ENCODE measurements around the gene KCNJ9.
A peak's percentile ranks its signal among the peaks of the same experiment; 100 is the strongest.
"Not testable (repeated sequence)": the region's sequence is repeated elsewhere in the genome, so short reads cannot be mapped to it uniquely, and the experiment has no call there.

Gene KCNJ9

GRCh38 chr1:160105155-160105554, 23.8 kb downstream of the KCNJ9 start:
- DNase-seq = no peak

- DNase-seq = no peak
These were observed 26.2 kb downstream of the KCNJ9 start for GRCh38 chr1:160107512-160107911.

GRCh38 chr1:160108888-160109662, 27.7 kb downstream of the KCNJ9 start:
- DNase-seq = peak; percentile 41

DNA sequence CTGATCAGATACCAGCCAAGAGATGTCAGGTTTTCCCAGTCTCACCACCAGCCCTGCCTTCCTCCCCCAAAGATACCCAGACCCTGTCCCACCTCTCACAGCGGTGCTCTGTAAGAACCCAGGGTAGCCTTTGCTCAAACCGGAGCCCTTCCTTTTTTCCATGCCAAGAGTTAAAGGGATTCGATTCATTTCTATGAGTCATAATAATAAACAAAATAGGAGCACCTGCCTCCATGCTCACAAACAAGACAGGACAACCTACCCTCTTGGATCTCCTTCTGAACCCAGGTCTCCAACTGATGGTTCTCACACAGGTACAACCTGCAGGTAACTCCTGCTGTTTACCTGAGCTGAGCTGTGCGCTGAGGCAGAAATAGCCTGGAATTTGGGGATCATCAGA, 28.3 kb downstream of the KCNJ9 start:
- DNase-seq = no peak

- DNase-seq = not testable (repeated sequence)
These were observed 30.1 kb downstream of the KCNJ9 start for GRCh38 chr1:160111462-160111861.

DNA sequence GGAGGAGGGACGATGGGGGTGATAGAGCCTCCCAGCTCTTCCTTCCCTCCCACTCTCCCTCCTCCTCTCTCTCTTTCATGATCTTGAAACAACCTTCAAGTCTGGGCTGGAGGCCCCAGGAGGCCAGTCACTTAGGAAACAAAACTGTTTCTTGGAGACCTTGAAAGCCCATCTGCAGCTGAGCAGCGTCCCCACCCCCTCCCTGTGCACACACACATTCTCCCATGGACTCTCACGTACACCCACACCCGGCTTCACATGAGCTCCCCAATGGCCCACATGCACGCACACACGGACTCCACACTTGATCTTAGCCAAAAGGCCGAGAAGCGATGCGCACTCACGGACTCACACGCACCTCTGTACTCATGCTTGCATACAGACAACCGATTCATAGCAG, 31.0 kb downstream of the KCNJ9 start:
- no peak for DNase-seq

GRCh38 chr1:160113407-160113806, 32.1 kb downstream of the KCNJ9 start:
- no peak for DNase-seq

DNA sequence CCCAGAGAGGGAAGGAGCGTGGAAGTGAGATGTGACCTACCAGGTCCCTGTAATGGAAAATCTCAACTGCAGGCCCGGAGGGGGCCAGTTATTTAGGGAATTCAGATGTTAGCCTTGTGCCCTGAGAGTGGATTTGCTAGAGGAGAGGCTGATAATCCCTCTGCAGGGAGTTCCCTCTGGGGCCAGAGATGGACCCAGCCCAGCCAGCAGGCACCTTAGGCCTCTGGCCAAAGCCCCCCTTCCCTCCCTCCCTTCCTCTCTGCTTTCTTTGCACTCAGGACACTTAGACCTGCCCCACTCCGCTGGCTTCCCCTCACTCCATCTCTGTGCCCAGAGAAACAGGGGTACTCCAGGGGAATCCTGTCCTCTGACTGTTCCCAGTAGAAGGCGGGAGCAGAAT, 32.7 kb downstream of the KCNJ9 start:
- no peak for DNase-seq

DNA sequence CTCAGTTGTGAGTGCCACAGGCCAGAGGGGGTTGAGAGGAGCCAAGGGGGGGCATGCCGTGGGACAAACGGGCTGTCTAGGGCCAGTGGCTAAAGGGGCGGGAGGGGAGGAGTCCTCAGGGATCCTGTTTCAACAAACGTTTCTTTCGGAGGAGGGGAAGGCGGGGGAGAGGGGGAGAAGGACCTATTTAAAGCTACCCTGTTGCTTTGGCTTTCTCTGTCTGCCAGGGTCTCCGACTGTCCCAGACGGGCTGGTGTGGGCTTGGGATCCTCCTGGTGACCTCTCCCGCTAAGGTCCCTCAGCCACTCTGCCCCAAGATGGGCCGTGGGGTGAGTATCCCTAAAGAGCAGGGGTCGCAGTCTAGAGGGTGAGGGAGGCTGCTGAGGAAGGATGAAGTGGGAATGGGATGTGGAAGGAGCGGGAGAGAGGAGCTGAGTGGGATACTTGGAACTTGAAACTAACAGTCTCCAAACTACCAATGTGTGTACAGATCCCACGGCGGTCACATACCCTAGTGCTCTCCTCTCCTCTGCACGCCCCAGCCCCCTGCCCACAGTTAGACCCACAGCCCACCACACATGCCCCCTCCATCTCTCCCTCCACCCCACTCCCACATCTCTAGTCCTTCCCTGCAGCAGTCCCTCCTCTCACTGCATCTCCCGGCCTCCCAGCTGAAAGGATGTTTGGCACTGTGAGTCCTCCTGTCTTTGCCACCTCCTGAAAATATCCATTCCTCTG, 34.4 kb downstream of the KCNJ9 start, which contains the start of gene ATP1A2:
ATP1A2 (plus strand) TSS at position 215 of the 738 bp plus-strand sequence; CDS start at position 318, 103 bp downstream.
- DNase-seq = no peak

DNA sequence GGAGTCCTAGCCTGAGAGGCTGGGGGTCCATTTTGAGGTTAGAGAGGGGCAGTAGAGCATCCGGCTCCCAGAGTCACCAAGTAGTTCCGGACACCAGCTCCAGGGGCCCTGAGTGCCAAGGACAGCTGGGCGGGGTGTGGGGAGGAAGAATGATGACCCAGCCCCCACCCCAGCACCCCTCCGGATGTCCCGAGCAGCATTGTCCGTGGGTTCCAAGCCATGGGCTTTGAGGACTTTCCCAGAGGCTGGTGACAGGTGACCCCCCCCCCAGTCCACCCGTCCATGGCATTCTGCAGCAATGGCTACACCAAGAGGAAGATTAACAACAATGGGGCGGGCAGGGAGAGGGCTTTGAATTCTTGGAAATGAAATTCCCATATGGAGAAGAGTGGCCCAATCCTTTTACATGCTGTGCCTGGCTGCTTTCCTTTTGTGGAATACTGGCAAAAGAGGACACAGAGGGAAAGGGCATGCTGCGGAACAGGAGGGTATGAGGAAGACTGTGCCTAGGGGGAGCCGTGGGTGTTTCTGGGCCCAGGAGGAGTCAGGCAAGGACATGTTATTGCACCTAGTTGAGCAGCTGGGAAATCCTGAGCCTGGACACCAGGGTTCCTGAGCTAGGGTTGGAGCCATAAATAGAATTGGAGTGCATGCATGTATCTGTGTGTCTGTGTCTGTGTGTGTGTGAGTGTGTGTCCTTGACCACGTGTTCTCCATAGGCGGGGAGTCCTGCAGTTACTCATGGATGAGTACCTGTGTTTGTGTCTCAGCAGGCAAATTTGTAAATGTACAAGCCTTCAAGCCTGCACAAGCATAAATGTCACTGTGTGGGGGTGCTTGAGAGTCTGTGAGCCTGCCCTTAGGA, 35.2 kb downstream of the KCNJ9 start:
- DNase-seq = no peak

GRCh38 chr1:160117300-160117699, 36.0 kb downstream of the KCNJ9 start:
- no peak for DNase-seq

- DNase-seq = no peak
These were observed 36.4 kb downstream of the KCNJ9 start for GRCh38 chr1:160117709-160118183.

DNA sequence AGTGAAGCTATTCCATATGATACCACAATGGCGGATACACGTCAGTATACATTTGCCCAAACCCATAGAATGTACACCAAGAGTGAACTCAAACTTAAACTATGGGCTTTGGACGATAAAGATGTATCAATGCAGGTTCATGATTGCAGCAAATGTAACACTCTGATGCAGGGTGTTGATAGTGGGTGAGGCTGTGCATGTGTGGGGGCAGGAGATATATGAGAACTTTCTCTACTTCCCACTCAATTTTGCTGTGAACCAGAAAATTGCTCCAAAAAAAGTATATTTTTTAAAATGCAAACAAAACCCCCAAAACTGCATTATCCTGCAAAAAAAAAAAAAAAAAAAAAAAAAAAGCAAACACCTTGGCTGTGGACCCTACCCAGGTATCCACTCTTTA, 37.6 kb downstream of the KCNJ9 start:
- no peak for DNase-seq

DNA sequence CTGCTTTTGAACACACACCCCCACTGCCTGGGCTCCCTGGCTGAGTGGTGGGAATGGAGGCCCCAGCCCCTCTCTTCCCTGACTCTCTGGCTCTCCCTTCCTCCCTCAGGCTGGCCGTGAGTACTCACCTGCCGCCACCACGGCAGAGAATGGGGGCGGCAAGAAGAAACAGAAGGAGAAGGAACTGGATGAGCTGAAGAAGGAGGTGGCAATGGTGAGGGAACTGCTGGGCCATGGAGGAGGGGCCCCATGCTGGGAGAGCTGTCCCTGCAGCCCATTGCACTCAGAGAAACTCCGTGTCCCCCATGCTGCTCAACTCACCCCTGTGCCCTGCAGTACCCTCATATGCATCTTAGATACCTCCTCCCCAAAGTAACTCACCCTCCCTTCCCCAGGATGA, 39.5 kb downstream of the KCNJ9 start:
- no peak for DNase-seq

DNA sequence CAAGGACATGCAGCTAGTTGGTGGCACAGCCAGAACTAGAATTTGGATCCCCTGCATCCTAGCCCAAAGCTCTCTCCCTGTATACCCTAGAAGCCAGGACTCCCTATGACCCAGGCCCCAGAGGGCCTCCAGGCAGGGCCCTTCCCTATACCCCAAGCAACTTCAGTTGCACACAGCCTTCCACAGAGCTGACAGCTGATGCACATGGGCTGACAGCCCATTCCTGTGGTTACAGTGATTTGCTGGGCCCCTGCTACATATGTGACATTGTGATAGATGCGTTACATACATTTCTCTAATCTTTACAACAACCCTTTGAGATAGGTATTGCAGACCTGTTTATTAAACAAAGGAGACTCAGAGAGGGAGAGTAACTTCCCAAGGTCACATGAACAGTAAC, 40.0 kb downstream of the KCNJ9 start:
- no peak for DNase-seq

- no peak for DNase-seq
These were observed 41.7 kb downstream of the KCNJ9 start for GRCh38 chr1:160122978-160123495.

- no peak for DNase-seq
These were observed 42.4 kb downstream of the KCNJ9 start for GRCh38 chr1:160123726-160124125.

DNA sequence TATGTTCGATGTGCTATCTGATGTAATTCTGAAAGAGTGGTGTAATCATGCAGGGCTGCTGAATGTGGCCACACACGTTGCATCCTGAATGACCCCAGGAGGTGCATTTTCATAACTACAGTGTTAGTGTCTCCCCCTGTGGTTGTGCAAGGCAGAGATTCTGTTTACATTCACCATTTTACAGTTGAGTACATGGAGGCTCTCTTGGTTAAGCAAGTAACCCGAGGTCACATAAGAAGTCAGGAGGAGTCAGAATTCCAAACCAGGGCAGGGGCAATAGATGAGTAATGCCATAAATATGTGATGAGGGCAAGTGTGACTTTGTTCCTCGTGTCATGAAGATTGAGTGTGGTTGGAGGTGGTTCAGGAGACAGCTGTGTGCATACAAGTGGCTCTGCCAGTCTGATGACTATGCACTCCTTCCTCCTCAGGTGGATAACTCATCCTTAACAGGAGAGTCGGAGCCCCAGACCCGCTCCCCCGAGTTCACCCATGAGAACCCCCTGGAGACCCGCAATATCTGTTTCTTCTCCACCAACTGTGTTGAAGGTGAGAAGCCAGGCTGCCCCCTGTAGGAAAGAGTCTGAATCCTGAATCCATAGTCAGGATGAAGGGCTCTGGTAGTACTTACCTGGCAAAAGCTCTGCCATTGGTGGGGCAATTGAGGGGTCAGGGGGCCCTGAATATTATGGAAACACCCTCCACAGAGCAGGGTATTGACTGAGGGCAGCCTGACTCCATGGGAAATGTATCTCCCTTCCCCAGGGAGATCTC, 43.6 kb downstream of the KCNJ9 start:
- no peak for DNase-seq

DNA sequence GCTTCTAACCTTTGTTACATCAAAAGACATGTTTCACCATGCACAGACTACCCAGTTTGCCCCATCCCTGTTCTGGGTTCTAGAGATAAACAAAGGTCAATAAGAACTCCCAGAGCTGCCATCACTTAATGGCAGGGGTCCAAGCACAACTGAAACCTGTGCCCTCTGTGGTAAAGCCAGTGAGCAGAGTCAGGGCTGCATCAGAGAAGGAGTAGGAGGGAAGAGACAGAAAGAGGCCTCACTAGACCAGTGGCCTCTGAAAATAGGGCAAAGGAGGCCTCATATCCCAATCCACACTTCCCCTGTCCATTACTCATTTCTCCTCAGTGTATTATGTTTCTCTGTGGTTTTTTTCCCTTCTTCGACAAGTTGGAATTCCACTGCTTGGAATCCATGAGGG, 44.4 kb downstream of the KCNJ9 start:
- no peak for DNase-seq

DNA sequence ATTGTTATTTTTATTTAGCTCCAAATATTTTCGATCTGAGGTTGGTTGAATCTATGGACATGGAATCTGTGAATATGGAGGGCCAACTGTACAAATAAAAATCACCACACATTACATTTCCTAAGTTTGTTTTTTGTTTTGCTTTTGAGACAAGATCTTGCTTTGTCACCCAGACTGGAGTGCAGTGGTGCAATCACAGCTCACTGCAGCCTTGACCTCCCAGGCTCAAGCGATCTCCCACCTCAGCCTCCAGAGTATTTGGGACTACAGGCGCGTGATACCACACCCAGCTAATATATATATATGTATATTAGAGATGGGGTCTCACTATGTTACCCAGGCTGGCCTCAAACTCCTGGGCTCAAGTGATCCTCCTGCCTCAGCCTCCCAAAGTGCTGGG, 45.0 kb downstream of the KCNJ9 start:
- DNase-seq = not testable (repeated sequence)

DNA sequence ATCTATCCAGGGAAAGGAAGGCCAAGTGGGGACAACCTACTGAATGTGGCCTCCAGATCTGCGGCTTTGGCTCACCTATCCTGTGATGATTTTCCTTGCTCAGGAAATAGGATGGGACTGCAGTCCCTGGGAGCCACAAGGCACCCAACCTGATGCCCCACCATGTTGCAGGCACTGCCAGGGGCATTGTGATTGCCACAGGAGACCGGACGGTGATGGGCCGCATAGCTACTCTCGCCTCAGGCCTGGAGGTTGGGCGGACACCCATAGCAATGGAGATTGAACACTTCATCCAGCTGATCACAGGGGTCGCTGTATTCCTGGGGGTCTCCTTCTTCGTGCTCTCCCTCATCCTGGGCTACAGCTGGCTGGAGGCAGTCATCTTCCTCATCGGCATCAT, 46.0 kb downstream of the KCNJ9 start:
- no peak for DNase-seq

DNA sequence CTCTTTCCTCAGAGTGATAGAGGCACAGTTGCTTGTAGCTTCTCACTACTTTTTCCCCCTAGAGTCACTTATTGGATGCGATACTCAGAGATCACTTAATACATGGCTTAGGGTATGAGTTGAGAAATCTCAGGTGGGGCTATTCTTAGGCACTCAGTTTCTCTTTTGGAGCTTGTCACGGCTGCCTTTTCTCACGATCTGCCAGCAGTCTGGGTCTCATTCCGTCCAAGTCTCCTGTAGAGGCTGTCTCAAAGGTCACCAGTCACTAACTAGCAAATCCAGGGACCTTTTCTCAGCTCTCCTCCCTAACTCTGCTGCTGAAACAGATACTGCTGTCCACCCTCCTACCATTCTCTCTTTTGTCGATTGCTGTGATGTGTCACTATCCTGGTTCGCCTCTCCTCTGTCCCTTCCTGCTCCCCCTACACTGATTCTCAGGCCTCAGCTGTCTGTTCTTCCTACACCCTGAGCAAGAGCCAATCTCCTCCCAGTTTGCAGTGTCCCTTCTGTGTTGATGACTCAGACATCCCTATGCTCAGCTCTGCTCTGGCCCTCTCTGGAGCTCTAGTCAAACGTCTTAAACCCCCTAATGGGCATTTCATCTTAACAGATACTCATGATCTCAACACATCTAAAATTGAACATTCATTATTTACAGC, 46.7 kb downstream of the KCNJ9 start:
- DNase-seq = no peak

All from activated naive CD4-positive, alpha-beta T cell treated with Interleukin-2 at 50 U/mL for 16 hours (primary cell).